Vagina (tissue), 2 donors: ENCODE results near the gene TRIM47. TPM values are rescaled to one million over a fixed set of nuclear protein-coding genes. Genes with fewer than 3 reads are reported as not detected.

ENCODE experiments used
- DNase-seq, 2 donors: peaks; one replicate each; pipeline ENCODE4 v3.0.0-alpha.2; 2017; ENCODE audit errors: extremely low spot score in 2 of 2
- H3K27ac ChIP-seq: fragments of 200-600 bp; sonication (generic); one replicate; pipeline ENCODE4 v1.5.1; 2019
- H3K27me3 ChIP-seq: fragments of 200-600 bp; sonication (generic); one replicate; pipeline ENCODE4 v1.5.1; 2019
- H3K36me3 ChIP-seq, 2 donors: fragments of 200-600 bp; sonication (generic); one replicate each; pipeline ENCODE4 v1.5.1; 2017 to 2019
- H3K4me1 ChIP-seq: fragments of 200-600 bp; sonication (generic); one replicate; pipeline ENCODE4 v1.5.1; 2019
- H3K4me3 ChIP-seq, 2 donors: fragments of 200-600 bp; sonication (generic); 1 replicate in 1 of 2; 2 replicates in 1 of 2; pipeline ENCODE4 v1.5.1; 2016 to 2019
- H3K9me3 ChIP-seq: fragments of 200-600 bp; sonication (generic); one replicate; pipeline ENCODE4 v1.5.1; 2019
- POLR2A ChIP-seq, 2 donors: fragments of 450-650 bp; IDR thresholded peaks; one replicate each; pipeline ENCODE4 v1.6.1; 2017; ENCODE audit warnings: antibody characterized with exemption in 2 of 2, mild to moderate bottlenecking in 2 of 2, moderate library complexity in 2 of 2
- POLR2AphosphoS5 ChIP-seq, 2 donors: sonication (generic); formaldehyde crosslinking; IDR thresholded peaks; one replicate each; pipeline ENCODE4 v1.9.0; 2017; ENCODE audit warnings: antibody characterized with exemption in 2 of 2, mild to moderate bottlenecking in 2 of 2, low read depth in 1 of 2; ENCODE audit not compliant: insufficient read depth in 1 of 2
- intact Hi-C: fragments of 100-400 bp; cut with DNase I; formaldehyde crosslinking; loops from one replicate; pipeline ENCODE4 v1.15.1; 2023
- total RNA-seq: library from RNA; depleted of rRNA; stranded (reverse); fragments of >200 nt; gene quantifications from one replicate; pipeline ENCODE4 v1.2.3, GENCODE V29; 2016
- TF ChIP-seq, protein P1 (sequence below), 3 experiments: fragments of 450-650 bp in 2 of 3; fragments of 200-600 bp in 1 of 3; sonication (generic) in 1 of 3; IDR thresholded peaks; one replicate each; pipeline ENCODE4 v1.5.1; 2017 to 2019; ENCODE audit warnings: antibody characterized with exemption in 3 of 3, mild to moderate bottlenecking in 2 of 3, moderate library complexity in 2 of 3

Gene TRIM47
- total RNA-seq, 1 donor from 2014 or later, result 63.3 TPM

DNA sequence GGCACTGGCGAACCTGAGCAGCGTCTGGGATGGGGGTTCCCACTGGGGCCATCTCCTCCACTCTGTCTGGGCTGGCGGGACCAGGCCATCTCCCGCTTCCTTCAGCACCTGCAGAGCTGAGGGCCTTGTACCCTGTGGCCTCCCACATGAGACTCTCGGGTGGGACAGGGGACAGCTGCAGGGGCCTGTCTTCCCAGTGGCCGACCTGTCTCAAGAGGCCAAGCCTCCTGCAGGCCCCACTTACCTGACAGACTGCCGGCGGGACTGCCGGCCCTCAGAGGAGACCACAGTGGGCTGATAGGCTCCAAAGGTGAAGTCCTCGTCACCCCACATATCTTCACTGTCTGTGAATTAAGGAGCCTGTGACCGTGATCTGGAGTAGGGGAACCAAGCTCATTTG, 46.7 kb upstream of the TRIM47 start:
- intact Hi-C loops, result no loop called here
- H3K4me1 ChIP-seq, result no peaks in the 10 kb centered on the region
- H3K27ac ChIP-seq, result no peak overlapping the region
- no peak for DNase-seq
- no peaks in the 10 kb centered on the region for H3K9me3 ChIP-seq
- no peaks in the 10 kb centered on the region for H3K27me3 ChIP-seq
- H3K4me3 ChIP-seq, result no peak overlapping the region
- no peak for TF ChIP-seq POLR2A (IDR thresholded peaks at IDR 0.05)
- TF ChIP-seq POLR2AphosphoS5 (IDR thresholded peaks at IDR 0.05; ENCODE audit: insufficient read depth in 1 of 2, low read depth in 1 of 2), result no peak
- TF ChIP-seq, protein P1, sequence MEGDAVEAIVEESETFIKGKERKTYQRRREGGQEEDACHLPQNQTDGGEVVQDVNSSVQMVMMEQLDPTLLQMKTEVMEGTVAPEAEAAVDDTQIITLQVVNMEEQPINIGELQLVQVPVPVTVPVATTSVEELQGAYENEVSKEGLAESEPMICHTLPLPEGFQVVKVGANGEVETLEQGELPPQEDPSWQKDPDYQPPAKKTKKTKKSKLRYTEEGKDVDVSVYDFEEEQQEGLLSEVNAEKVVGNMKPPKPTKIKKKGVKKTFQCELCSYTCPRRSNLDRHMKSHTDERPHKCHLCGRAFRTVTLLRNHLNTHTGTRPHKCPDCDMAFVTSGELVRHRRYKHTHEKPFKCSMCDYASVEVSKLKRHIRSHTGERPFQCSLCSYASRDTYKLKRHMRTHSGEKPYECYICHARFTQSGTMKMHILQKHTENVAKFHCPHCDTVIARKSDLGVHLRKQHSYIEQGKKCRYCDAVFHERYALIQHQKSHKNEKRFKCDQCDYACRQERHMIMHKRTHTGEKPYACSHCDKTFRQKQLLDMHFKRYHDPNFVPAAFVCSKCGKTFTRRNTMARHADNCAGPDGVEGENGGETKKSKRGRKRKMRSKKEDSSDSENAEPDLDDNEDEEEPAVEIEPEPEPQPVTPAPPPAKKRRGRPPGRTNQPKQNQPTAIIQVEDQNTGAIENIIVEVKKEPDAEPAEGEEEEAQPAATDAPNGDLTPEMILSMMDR (IDR thresholded peaks at IDR 0.05), result no peak
- no peaks in the 10 kb centered on the region for H3K36me3 ChIP-seq

DNA sequence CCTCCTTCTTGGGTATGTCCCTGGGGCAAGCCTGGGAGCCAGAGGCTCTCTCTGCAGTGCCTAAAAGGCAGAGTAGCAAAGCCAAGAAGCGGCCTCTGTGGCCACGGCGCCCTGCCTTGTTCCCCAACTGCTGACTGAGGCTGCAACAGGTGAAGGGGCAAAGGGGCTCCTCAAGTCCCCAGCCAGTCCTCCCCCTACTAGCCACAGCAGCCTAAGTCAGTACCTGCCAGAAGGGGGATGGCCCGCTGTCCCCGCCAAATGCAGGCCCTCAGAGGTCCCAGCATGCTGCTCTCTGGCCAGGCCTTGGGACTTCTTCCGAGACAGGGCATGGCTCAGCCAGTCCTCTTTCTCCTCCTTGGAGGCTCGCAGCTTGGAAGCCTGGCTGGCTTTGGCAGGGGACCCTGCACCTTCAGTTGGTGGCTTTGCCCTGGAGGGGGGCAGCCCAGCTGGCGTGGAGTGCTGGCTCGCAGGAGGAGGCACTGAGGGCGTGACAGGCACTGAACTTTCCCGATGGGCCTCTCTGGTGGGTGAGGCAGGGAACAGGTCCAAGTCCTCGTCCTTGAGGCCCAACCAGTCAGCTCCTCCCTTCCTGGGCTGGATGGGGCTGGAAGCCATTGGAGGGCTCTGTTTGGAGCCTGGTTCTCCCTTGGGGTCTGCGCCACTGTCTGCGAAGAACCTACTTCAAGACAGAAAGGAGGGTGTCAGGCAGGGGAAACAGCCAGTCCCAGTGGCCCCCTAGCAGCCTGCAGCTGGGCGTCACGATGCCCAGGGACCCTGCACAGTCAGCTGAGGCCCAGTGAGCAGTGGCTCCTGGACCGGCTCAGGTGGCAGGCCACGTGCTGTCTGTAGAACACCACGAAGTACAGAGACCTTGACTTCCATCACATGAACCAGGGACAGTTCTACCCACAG, 44.8 kb upstream of the TRIM47 start:
- Histone ChIP-seq H3K4me1 (no peaks in the 10 kb centered on the region), H3K36me3 (no peaks in the 10 kb centered on the region), H3K27ac (no peak overlapping the region), H3K4me3 (no peak overlapping the region), H3K9me3 (no peaks in the 10 kb centered on the region), H3K27me3 (no peaks in the 10 kb centered on the region)
- DNase-seq, result no peak
- TF ChIP-seq, protein P1 (IDR thresholded peaks at IDR 0.05), result no peak
- TF ChIP-seq POLR2AphosphoS5 (IDR thresholded peaks at IDR 0.05; ENCODE audit: insufficient read depth in 1 of 2, low read depth in 1 of 2) (no peak), POLR2A (IDR thresholded peaks at IDR 0.05) (no peak)
- intact Hi-C loops, result no loop called here

DNA sequence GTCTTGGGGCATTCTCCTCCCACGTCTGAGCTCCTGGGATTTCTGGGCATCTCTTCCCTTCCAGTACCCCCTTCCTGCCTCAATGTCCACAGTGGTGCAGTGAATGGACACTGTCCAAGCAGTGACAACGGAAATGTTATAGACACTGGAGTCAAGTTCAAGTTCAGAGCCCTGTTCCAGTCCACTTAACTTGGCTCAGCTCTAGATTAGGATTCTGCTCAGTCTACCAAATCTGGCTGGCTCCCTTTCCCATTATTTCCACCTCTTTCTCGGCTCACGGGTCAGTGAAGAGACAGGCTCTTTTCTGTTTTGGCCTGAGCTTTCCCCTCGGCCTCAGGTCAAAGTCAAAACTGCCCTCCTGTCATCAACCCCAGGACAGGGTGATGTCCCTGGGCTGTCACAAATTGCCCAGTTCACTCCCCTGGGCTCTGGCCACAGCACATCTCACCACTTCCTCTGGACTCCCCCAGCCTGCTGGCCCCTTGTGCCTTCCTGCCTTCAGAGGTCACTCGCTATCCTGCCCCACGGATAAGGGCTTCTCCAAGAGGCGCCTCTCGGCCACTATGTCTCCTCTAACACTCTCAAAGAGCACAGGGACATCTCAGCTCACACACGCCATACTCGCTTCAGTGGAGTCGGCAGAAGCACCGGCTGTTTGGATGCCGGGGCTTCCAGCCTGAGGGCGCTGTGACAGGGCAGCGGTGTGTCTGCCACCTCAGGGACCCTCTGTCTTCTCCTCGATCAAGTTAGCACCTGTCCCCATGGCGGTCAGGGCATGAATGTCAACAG, 44.0 kb upstream of the TRIM47 start:
- Histone ChIP-seq H3K4me1 (no peaks in the 10 kb centered on the region), H3K4me3 (no peak overlapping the region), H3K27me3 (no peaks in the 10 kb centered on the region), H3K9me3 (no peaks in the 10 kb centered on the region), H3K27ac (no peak overlapping the region), H3K36me3 (no peaks in the 10 kb centered on the region)
- TF ChIP-seq, protein P1 (IDR thresholded peaks at IDR 0.05), result no peak
- TF ChIP-seq POLR2AphosphoS5 (IDR thresholded peaks at IDR 0.05; ENCODE audit: insufficient read depth in 1 of 2, low read depth in 1 of 2), result no peak
- intact Hi-C loops, result no loop called here
- DNase-seq, result no peak

DNA sequence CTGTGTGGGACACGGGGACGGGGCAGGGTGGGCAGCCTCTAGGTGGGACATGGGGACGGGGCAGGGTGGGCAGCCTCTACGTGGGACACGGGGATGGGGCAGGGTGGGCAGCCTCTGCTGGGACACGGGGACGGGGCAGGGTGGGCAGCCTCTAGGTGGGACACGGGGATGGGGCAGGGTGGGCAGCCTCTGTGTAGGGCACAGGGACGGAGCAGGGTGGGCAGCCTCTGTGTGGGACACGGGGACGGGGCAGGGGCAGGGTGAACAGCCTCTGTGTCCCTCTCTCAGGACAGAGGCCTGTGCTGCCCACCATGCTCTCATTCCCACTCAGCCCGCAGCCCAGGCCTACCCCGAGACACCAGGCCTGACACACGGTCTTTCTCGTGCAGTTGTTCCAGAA, 43.2 kb upstream of the TRIM47 start:
- Histone ChIP-seq H3K36me3 (no peaks in the 10 kb centered on the region), H3K27me3 (no peaks in the 10 kb centered on the region)
- intact Hi-C loops, result no loop called here

More for the DNA sequence above, 43.2 kb upstream of the TRIM47 start:
- Histone ChIP-seq H3K27ac (no peak overlapping the region), H3K4me3 (no peak overlapping the region), H3K9me3 (no peaks in the 10 kb centered on the region), H3K4me1 (no peaks in the 10 kb centered on the region)
- DNase-seq, result no peak
- TF ChIP-seq POLR2A (IDR thresholded peaks at IDR 0.05), result no peak
- TF ChIP-seq, protein P1 (IDR thresholded peaks at IDR 0.05), result no peak
- no peak for TF ChIP-seq POLR2AphosphoS5 (IDR thresholded peaks at IDR 0.05; ENCODE audit: insufficient read depth in 1 of 2, low read depth in 1 of 2)
